ENCODE measurements around the gene FHIT.

DNA sequence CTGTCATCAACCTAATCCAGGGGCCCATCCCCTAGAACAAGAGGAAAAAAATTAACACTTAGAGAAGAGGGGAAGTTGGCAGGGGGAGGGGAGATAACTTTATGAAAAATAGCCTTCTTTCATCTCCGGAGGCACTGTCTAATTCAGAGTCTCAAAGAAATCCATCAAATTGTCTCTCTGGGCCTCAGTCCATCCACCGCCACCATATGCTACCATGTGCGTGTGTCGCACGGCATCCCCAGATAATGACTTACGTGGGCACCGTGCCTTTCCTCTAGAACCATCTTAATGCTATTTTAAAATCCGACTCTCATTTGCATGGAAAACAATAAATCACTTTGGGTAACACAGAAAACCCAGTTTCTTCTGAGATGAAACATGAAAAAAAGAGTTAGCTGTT is 619.7 kb downstream of the FHIT start:
- no peak for TF ChIP-seq ZNF274 (IDR thresholded peaks at IDR 0.05; ENCODE audit: low read depth, low read length)
- TF ChIP-seq YY1 (IDR thresholded peaks at IDR 0.05; ENCODE audit: insufficient read depth, insufficient read length) = no peak
- TF ChIP-seq SUZ12 (IDR thresholded peaks at IDR 0.05; ENCODE audit: extremely low read depth, insufficient read depth, insufficient read length) = no peak
